ENCODE measurements around the gene KCNK1.

GRCh38 chr1:233667741-233668140 is 53.8 kb downstream of the KCNK1 start:
- TF ChIP-seq CTCF (IDR thresholded peaks at IDR 0.05), result no peak
- no peak for TF ChIP-seq MAZ (IDR thresholded peaks at IDR 0.05; ENCODE audit: borderline replicate concordance, low read depth, low read length)
- TF ChIP-seq CBX2 (IDR thresholded peaks at IDR 0.05; ENCODE audit: borderline replicate concordance, low read depth), result no peak
- no peak for TF ChIP-seq EP300 (IDR thresholded peaks at IDR 0.05)
- no peak for TF ChIP-seq SMC3 (IDR thresholded peaks at IDR 0.05)
- TF ChIP-seq EHF (CRISPR knock-in tag; IDR thresholded peaks at IDR 0.05), result no peak
- no peak for TF ChIP-seq POLR2AphosphoS2 (conservative IDR thresholded peaks at IDR 0.05; ENCODE audit: low read length)
- TF ChIP-seq FOSL2 (IDR thresholded peaks at IDR 0.05), result no peak
- no peak for TF ChIP-seq FOSL2 (CRISPR knock-in tag; IDR thresholded peaks at IDR 0.05)
- no peak for TF ChIP-seq CBX8 (IDR thresholded peaks at IDR 0.05)
- no peak for TF ChIP-seq USF2 (IDR thresholded peaks at IDR 0.05)
- TF ChIP-seq POLR2A (IDR thresholded peaks at IDR 0.05; ENCODE audit: low read length), result no peak
- no peak for TF ChIP-seq RFX5 (IDR thresholded peaks at IDR 0.05)
- TF ChIP-seq PBX3 (IDR thresholded peaks at IDR 0.05), result no peak
- no peak for TF ChIP-seq HDAC2 (IDR thresholded peaks at IDR 0.05)
